CD4-positive, alpha-beta memory T cell (primary cell): ENCODE results near the gene DCST2. TPM values are rescaled to one million over a fixed set of nuclear protein-coding genes. Genes with fewer than 3 reads are reported as not detected.
"Not testable (repeated sequence)": the region's sequence is repeated elsewhere in the genome, so short reads cannot be mapped to it uniquely, and the experiment has no call there.

ENCODE experiments used
- CTCF ChIA-PET: fragments of 350-600 bp; sonication (Branson Sonifier 250); formaldehyde crosslinking; loops from one replicate; lab custom pipeline; 2021; ENCODE audit warnings: inconsistent platforms; ENCODE audit not compliant: partially characterized antibody; lab: Charles Lee
- POLR2A ChIA-PET: fragments of 350-600 bp; sonication (Branson Sonifier 250); formaldehyde crosslinking; loops from one replicate; lab custom pipeline; 2021; ENCODE audit not compliant: partially characterized antibody; lab: Charles Lee
- DNase-seq, 5 donors: peaks; one replicate each; pipeline versions ENCODE4 v3.0.0 to v3.0.0-alpha.2; 2020 to 2022; ENCODE audit warnings: mixed read lengths in 1 of 5
- H3K27ac ChIP-seq: one replicate; pipeline ENCODE4 v1.7.0; 2013; ENCODE audit warnings: low read depth, low read length
- H3K27me3 ChIP-seq: 2 replicates; pipeline ENCODE4 v1.7.0; 2013; ENCODE audit warnings: mild to moderate bottlenecking, low read length, moderate library complexity; ENCODE audit not compliant: insufficient read depth
- H3K36me3 ChIP-seq: 2 replicates; pipeline ENCODE4 v1.7.0; 2013; ENCODE audit warnings: mild to moderate bottlenecking, low read length, moderate library complexity; ENCODE audit not compliant: insufficient read depth
- H3K4me1 ChIP-seq: 2 replicates; pipeline ENCODE4 v1.7.0; 2013; ENCODE audit warnings: mild to moderate bottlenecking, low read length, moderate library complexity; ENCODE audit not compliant: insufficient read depth
- H3K4me3 ChIP-seq, 2 donors: one replicate each; pipeline ENCODE4 v1.7.0; 2013; ENCODE audit warnings: low read length in 2 of 2, mild to moderate bottlenecking in 1 of 2
- H3K9me3 ChIP-seq, 2 donors: one replicate each; pipeline ENCODE4 v1.7.0; 2013; ENCODE audit warnings: low read length in 2 of 2, control low read depth in 1 of 2; ENCODE audit not compliant: control insufficient read depth in 1 of 2
- H3K27ac Mint-ChIP-seq, 7 donors: one replicate each; pipeline ENCODE4 v1.8.0; 2020 to 2021; ENCODE audit warnings: mixed read lengths in 7 of 7, mild to moderate bottlenecking in 6 of 7, inconsistent platforms in 3 of 7, moderate library complexity in 3 of 7
- H3K27me3 Mint-ChIP-seq, 2 donors: one replicate each; pipeline ENCODE4 v1.8.0; 2020 to 2021; ENCODE audit warnings: mixed read lengths in 2 of 2
- H3K36me3 Mint-ChIP-seq, 2 donors: one replicate each; pipeline ENCODE4 v1.8.0; 2020 to 2021; ENCODE audit warnings: mixed read lengths in 2 of 2, inconsistent platforms in 1 of 2, mild to moderate bottlenecking in 1 of 2
- H3K4me1 Mint-ChIP-seq, 4 donors: one replicate each; pipeline ENCODE4 v1.8.0; 2020 to 2021; ENCODE audit warnings: mixed read lengths in 4 of 4, mild to moderate bottlenecking in 1 of 4
- H3K4me3 Mint-ChIP-seq, 8 donors: one replicate each; pipeline ENCODE4 v1.8.0; 2020 to 2021; ENCODE audit warnings: mixed read lengths in 8 of 8, mild to moderate bottlenecking in 7 of 8, moderate library complexity in 6 of 8, inconsistent platforms in 3 of 8
- H3K9me3 Mint-ChIP-seq, 8 donors: one replicate each; pipeline ENCODE4 v1.8.0; 2020 to 2021; ENCODE audit warnings: mixed read lengths in 8 of 8, mild to moderate bottlenecking in 5 of 8, inconsistent platforms in 3 of 8, moderate library complexity in 1 of 8
- intact Hi-C: fragments of 100-400 bp; cut with micrococcal nuclease; formaldehyde crosslinking; loops from one replicate; pipeline ENCODE4 v1.15.1; 2023
- polyA plus RNA-seq, 2 donors: library from polyadenylated mRNA; unstranded; fragments of 300-500 nt; fragmentation: Illumina TruSeq; gene quantifications; one replicate each; pipeline ENCODE4 v1.2.3, GENCODE V29; 2021
- total RNA-seq, 2 experiments: library from RNA; stranded (reverse); gene quantifications; one replicate each; pipeline ENCODE4 v1.2.3, GENCODE V29; 2021

DCST2 gene
- total and polyA plus RNA-seq, 4 experiments from 2014 or later, result 4.0 to 4.1 TPM; not detected in 2

GRCh38 chr1:154983776-154984466, 49.7 kb downstream of the DCST2 start:
- H3K27ac Mint-ChIP-seq, result peak overlapping the region in 1 of 7 donors; percentile 92
- intact Hi-C loops, result loop anchor here (1.0 to 2.0 kb wide), 6 partner anchors 10 to 67 kb away; partner anchors contain the start of genes ADAM15, CKS1B, PMVK and PYGO2

GRCh38 chr1:154982897-154983648, 50.5 kb downstream of the DCST2 start, which contains the start of gene FLAD1:
FLAD1 (plus strand) TSS chr1:154983344; CDS start chr1:154983695, 351 bp downstream.
- DNase-seq, result peak; percentile 96 to 99 (median 96)
- no peaks in the 10 kb centered on the region for H3K9me3 Mint-ChIP-seq
- peaks cover 12% of the 10 kb centered on the region for H3K36me3 ChIP-seq
- peaks cover 27% of the 10 kb centered on the region for H3K4me1 ChIP-seq
- H3K27ac Mint-ChIP-seq, result peak within 1 kb of the TSS in 1 of 7 donors; percentile 92
- peak within 1 kb of the TSS; percentile 76 for H3K27ac ChIP-seq
- peaks cover 2 to 6% of the 10 kb centered on the region in 2 donors for H3K36me3 Mint-ChIP-seq
- H3K4me3 Mint-ChIP-seq, result no peak within 1 kb of the TSS
- peaks cover 4 to 8% (median 6%) of the 10 kb centered on the region in 4 donors for H3K4me1 Mint-ChIP-seq
- no peaks in the 10 kb centered on the region for H3K27me3 ChIP-seq
- no peaks in the 10 kb centered on the region for H3K9me3 ChIP-seq
- ChIA-PET POLR2A (interaction anchor here (0.6 to 41.7 kb wide), 19 partner anchors 9 to 425 kb away, joined by 3 to 1543 read pairs (median 5); partner anchors contain the start of genes ADAM15, CKS1B, LENEP and PBXIP1), CTCF (interaction anchor here (1.0 to 16.3 kb wide), 13 partner anchors 10 to 70 kb away, joined by 3 to 226 read pairs (median 8); partner anchors contain the start of genes LENEP, PBXIP1, PMVK and PYGO2)
- H3K27me3 Mint-ChIP-seq, result no peaks in the 10 kb centered on the region
- H3K4me3 ChIP-seq, result peak within 1 kb of the TSS; percentile 79 to 92
- intact Hi-C loops, result loop anchor here (1.0 to 2.0 kb wide), 6 partner anchors 9 to 68 kb away; partner anchors contain the start of genes ADAM15, CKS1B, PMVK and PYGO2

More at GRCh38 chr1:154983776-154984466, 49.7 kb downstream of the DCST2 start:
- Histone ChIP-seq H3K36me3 (peaks cover 20% of the 10 kb centered on the region), H3K4me3 (peak overlapping the region; percentile 79 to 92), H3K4me1 (peaks cover 34% of the 10 kb centered on the region), H3K27ac (peak overlapping the region; percentile 76), H3K27me3 (no peaks in the 10 kb centered on the region), H3K9me3 (no peaks in the 10 kb centered on the region)
- Mint-ChIP-seq H3K36me3 (peaks cover 8 to 13% of the 10 kb centered on the region in 2 donors), H3K27me3 (no peaks in the 10 kb centered on the region), H3K9me3 (no peaks in the 10 kb centered on the region), H3K4me3 (no peak overlapping the region), H3K4me1 (peaks cover 6 to 15% (median 11%) of the 10 kb centered on the region in 4 donors)
- ChIA-PET CTCF (interaction anchor here (1.0 to 16.3 kb wide), 12 partner anchors 9 to 101 kb away, joined by 3 to 226 read pairs (median 10); partner anchors contain the start of genes LENEP, PBXIP1 and PYGO2), POLR2A (interaction anchor here (0.8 to 41.7 kb wide), 16 partner anchors 10 to 426 kb away, joined by 3 to 1543 read pairs (median 6); partner anchors contain the start of genes ADAM15, CKS1B, LENEP and PBXIP1)
- DNase-seq, result no peak

GRCh38 chr1:154982341-154982740, 51.2 kb downstream of the DCST2 start:
- Histone ChIP-seq H3K9me3 (no peaks in the 10 kb centered on the region), H3K36me3 (peaks cover 4% of the 10 kb centered on the region), H3K27ac (peak overlapping the region; percentile 76), H3K4me3 (peak overlapping the region; percentile 4 to 79), H3K27me3 (no peaks in the 10 kb centered on the region), H3K4me1 (peaks cover 27% of the 10 kb centered on the region)
- Mint-ChIP-seq H3K4me1 (peaks cover 4 to 10% (median 8%) of the 10 kb centered on the region in 4 donors), H3K27me3 (no peaks in the 10 kb centered on the region), H3K9me3 (no peaks in the 10 kb centered on the region), H3K36me3 (peaks cover 0 to 5% of the 10 kb centered on the region in 2 donors), H3K4me3 (no peak overlapping the region), H3K27ac (no peak overlapping the region)
- DNase-seq, result no peak
- ChIA-PET POLR2A (interaction anchor here (1.0 to 41.7 kb wide), 9 partner anchors 8 to 423 kb away, joined by 3 to 1543 read pairs (median 17); partner anchors contain the start of genes ADAM15, CKS1B, LENEP and PBXIP1), CTCF (interaction anchor here (1.0 to 16.3 kb wide), 10 partner anchors 10 to 70 kb away, joined by 3 to 226 read pairs (median 10); partner anchors contain the start of genes LENEP, PBXIP1 and PMVK)
- intact Hi-C loops, result loop anchor here (2.0 kb wide), 1 partner anchor 68 kb away; the partner anchor contains the start of gene ADAM15

GRCh38 chr1:154978360-154978759, 55.2 kb downstream of the DCST2 start:
- no peak for DNase-seq
- Mint-ChIP-seq H3K9me3 (no peaks in the 10 kb centered on the region), H3K4me1 (peaks cover 2 to 12% (median 5%) of the 10 kb centered on the region in 4 donors), H3K27ac (peak overlapping the region in 1 of 7 donors; percentile 13), H3K4me3 (no peak overlapping the region), H3K27me3 (no peaks in the 10 kb centered on the region), H3K36me3 (no peaks in the 10 kb centered on the region)
- Histone ChIP-seq H3K4me1 (peaks cover 20% of the 10 kb centered on the region), H3K9me3 (no peaks in the 10 kb centered on the region), H3K27ac (no peak overlapping the region), H3K36me3 (no peaks in the 10 kb centered on the region), H3K27me3 (no peaks in the 10 kb centered on the region), H3K4me3 (no peak overlapping the region)
- CTCF ChIA-PET, result interaction anchor here (1.0 to 16.3 kb wide), 3 partner anchors 38 to 106 kb away, joined by 3 to 226 read pairs (median 3); partner anchors contain the start of gene ADAM15
- POLR2A ChIA-PET, result interaction anchor here (9.7 to 41.7 kb wide), 3 partner anchors 16 to 28 kb away, joined by 126 to 1543 read pairs (median 219); partner anchors contain the start of genes LENEP, PBXIP1, PYGO2 and ZBTB7B
- intact Hi-C loops, result no loop called here

GRCh38 chr1:154977762-154978161, 55.8 kb downstream of the DCST2 start:
- H3K4me3 Mint-ChIP-seq, result peak overlapping the region in 1 of 8 donors; percentile 29

GRCh38 chr1:154975409-154976059, 58.0 kb downstream of the DCST2 start:
- H3K27ac ChIP-seq, result peak overlapping the region; percentile 95
- Mint-ChIP-seq H3K4me3 (no peak overlapping the region), H3K27me3 (no peaks in the 10 kb centered on the region), H3K4me1 (peaks cover 18 to 33% (median 24%) of the 10 kb centered on the region in 4 donors), H3K36me3 (peaks cover 4 to 11% of the 10 kb centered on the region in 2 donors), H3K27ac (no peak overlapping the region), H3K9me3 (no peaks in the 10 kb centered on the region)
- H3K36me3 ChIP-seq, result no peaks in the 10 kb centered on the region
- no peaks in the 10 kb centered on the region for H3K9me3 ChIP-seq
- no peaks in the 10 kb centered on the region for H3K27me3 ChIP-seq
- ChIA-PET POLR2A (interaction anchor here (0.6 to 41.7 kb wide), 9 partner anchors 8 to 998 kb away, joined by 3 to 1543 read pairs (median 36); partner anchors contain the start of genes ADAM15, FLAD1, JTB and LENEP), CTCF (interaction anchor here (1.3 to 16.3 kb wide), 7 partner anchors 13 to 41 kb away, joined by 4 to 226 read pairs (median 23); partner anchors contain the start of genes PBXIP1 and PYGO2)
- peak; percentile 44 to 69 (median 55) for DNase-seq
- peak overlapping the region; percentile 67 to 100 for H3K4me3 ChIP-seq
- H3K4me1 ChIP-seq, result peaks cover 42% of the 10 kb centered on the region
- intact Hi-C loops, result loop anchor here (2.0 kb wide), 2 partner anchors 39 to 75 kb away; partner anchors contain the start of genes ADAM15 and PMVK

More at GRCh38 chr1:154977762-154978161, 55.8 kb downstream of the DCST2 start:
- H3K27me3 Mint-ChIP-seq, intact Hi-C loops, H3K4me3 ChIP-seq, H3K36me3 Mint-ChIP-seq, DNase-seq, H3K27ac ChIP-seq, H3K9me3 ChIP-seq, H3K27me3 ChIP-seq, H3K36me3 ChIP-seq, H3K9me3 Mint-ChIP-seq: not testable (repeated sequence)
- peaks cover 5 to 15% (median 8%) of the 10 kb centered on the region in 4 donors for H3K4me1 Mint-ChIP-seq
- peaks cover 25% of the 10 kb centered on the region for H3K4me1 ChIP-seq
- CTCF ChIA-PET, result interaction anchor here (1.0 to 16.3 kb wide), 3 partner anchors 39 to 107 kb away, joined by 3 to 226 read pairs (median 3); partner anchors contain the start of gene ADAM15
- H3K27ac Mint-ChIP-seq, result peak overlapping the region in 3 of 7 donors; percentile 38 to 58 (median 51)
- POLR2A ChIA-PET, result interaction anchor here (9.7 to 41.7 kb wide), 3 partner anchors 16 to 29 kb away, joined by 126 to 1543 read pairs (median 219); partner anchors contain the start of genes LENEP, PBXIP1, PYGO2 and ZBTB7B
